ENCODE measurements around the gene FAM20B. TPM values are rescaled to one million over a fixed set of nuclear protein-coding genes. Genes with fewer than 3 reads are reported as not detected.
A peak's percentile ranks its signal among the peaks of the same experiment; 100 is the strongest.

FAM20B gene
- total and polyA plus RNA-seq, 2 of the 13 experiments (the other 11 are each of a cell fraction or from before 2014, with no cell fraction given), result 13.8 to 26.9 TPM

GRCh38 chr1:179025975-179026812 is 500 bp downstream of the FAM20B start (continued):
- TF ChIP-seq ZBTB25 (CRISPR knock-in tag; IDR thresholded peaks at IDR 0.05), result peak; percentile 69; the same call in 1 of the 2 replicates
- no peak for TF ChIP-seq CEBPB (IDR thresholded peaks at IDR 0.05; ENCODE audit: borderline replicate concordance, low read depth, low read length)
- TF ChIP-seq SATB2 (CRISPR knock-in tag; IDR thresholded peaks at IDR 0.05), result no peak
- TF ChIP-seq CSRNP1 (CRISPR knock-in tag; IDR thresholded peaks at IDR 0.05), result peak; percentile 65; the same call in 1 of the 2 replicates
- TF ChIP-seq KLF6 (CRISPR knock-in tag; IDR thresholded peaks at IDR 0.05), result no peak; the same call in 1 of the 2 replicates
- peak; percentile 12; the same call in 1 of the 3 replicates for TF ChIP-seq MXI1 (IDR thresholded peaks at IDR 0.05; ENCODE audit: borderline replicate concordance, low read depth, low read length)
- TF ChIP-seq PHF8 (CRISPR knock-in tag; IDR thresholded peaks at IDR 0.05), result peak; percentile 80
- no peak for TF ChIP-seq PPARG (CRISPR knock-in tag; conservative IDR thresholded peaks at IDR 0.05)
- 0 out of 2 replicates have a peak, but pooled peaks have one; percentile 47 for TF ChIP-seq SIN3A (IDR thresholded peaks at IDR 0.05; ENCODE audit: borderline replicate concordance, low read depth, low read length)
- peak; percentile 76 for TF ChIP-seq TFDP2 (CRISPR knock-in tag; IDR thresholded peaks at IDR 0.05)
- TF ChIP-seq GMEB1 (CRISPR knock-in tag; IDR thresholded peaks at IDR 0.05; ENCODE audit: borderline replicate concordance), result peak; percentile 54; the same call in 1 of the 2 replicates
- TF ChIP-seq ZNF331 (CRISPR knock-in tag; IDR thresholded peaks at IDR 0.05), result peak; percentile 19; the same call in 1 of the 2 replicates
- TF ChIP-seq SOX6 (IDR thresholded peaks at IDR 0.05), result no peak
- peak; percentile 12; the same call in 1 of the 2 replicates for TF ChIP-seq SOX6 (CRISPR knock-in tag; IDR thresholded peaks at IDR 0.05)
- TF ChIP-seq MYPOP (CRISPR knock-in tag; IDR thresholded peaks at IDR 0.05), result peak; percentile 77
- TF ChIP-seq FOSL2 (CRISPR knock-in tag; IDR thresholded peaks at IDR 0.05), result no peak
- TF ChIP-seq MAFG (CRISPR knock-in tag; IDR thresholded peaks at IDR 0.05), result no peak
- TF ChIP-seq ZNF230 (CRISPR knock-in tag; IDR thresholded peaks at IDR 0.05), result peak; percentile 72; the same call in 1 of the 2 replicates
- no peak for TF ChIP-seq DPF2 (CRISPR knock-in tag; IDR thresholded peaks at IDR 0.05; ENCODE audit: borderline replicate concordance, low read depth)
- TF ChIP-seq ZFYVE20 (CRISPR knock-in tag; IDR thresholded peaks at IDR 0.05; ENCODE audit: borderline replicate concordance, low read depth), result no peak
- TF ChIP-seq YEATS2 (CRISPR knock-in tag; IDR thresholded peaks at IDR 0.05; ENCODE audit: borderline replicate concordance), result no peak
- TF ChIP-seq ARNTL (CRISPR knock-in tag; IDR thresholded peaks at IDR 0.05), result peak; percentile 49; the same call in 1 of the 2 replicates
- no peak for TF ChIP-seq BHLHE40 (IDR thresholded peaks at IDR 0.05; ENCODE audit: low read length)
- TF ChIP-seq SP140L (CRISPR knock-in tag; IDR thresholded peaks at IDR 0.05; ENCODE audit: borderline replicate concordance), result no peak
